Mesenchymal stem cell (in vitro differentiated cells and primary cell): Measurements from ENCODE around the gene PHACTR2.

Experiments
- DNase-seq: peaks from one replicate; pipeline ENCODE4 v3.0.0-alpha.2; 2013
- H2AFZ ChIP-seq: one replicate; pipeline ENCODE4 v1.6.1; 2013; ENCODE audit warnings: low read depth, mild to moderate bottlenecking, control low read depth, inconsistent platforms, low read length, moderate library complexity
- H2AK5ac ChIP-seq: 2 replicates; pipeline ENCODE4 v1.6.1; 2013; ENCODE audit warnings: low read length, moderate library complexity, mild to moderate bottlenecking, inconsistent platforms; ENCODE audit not compliant: severe bottlenecking
- H2BK120ac ChIP-seq: one replicate; pipeline ENCODE4 v1.6.1; 2013; ENCODE audit warnings: low read depth, mild to moderate bottlenecking, inconsistent platforms, low read length, moderate library complexity
- H2BK12ac ChIP-seq, 2 experiments: one replicate each; pipeline ENCODE4 v1.6.1; 2013; ENCODE audit warnings: inconsistent platforms in 2 of 2, low read length in 2 of 2, mild to moderate bottlenecking in 2 of 2, moderate library complexity in 2 of 2, control low read depth in 1 of 2
- H2BK15ac ChIP-seq: one replicate; pipeline ENCODE4 v1.6.1; 2013; ENCODE audit warnings: mild to moderate bottlenecking, low read depth, inconsistent platforms; ENCODE audit not compliant: poor library complexity, severe bottlenecking
- H2BK5ac ChIP-seq: 2 replicates; pipeline ENCODE4 v1.6.1; 2013; ENCODE audit warnings: low read depth, mild to moderate bottlenecking, low read length, control low read depth, inconsistent platforms; ENCODE audit not compliant: poor library complexity, severe bottlenecking
- H3K14ac ChIP-seq, 2 experiments: one replicate each; pipeline ENCODE4 v1.6.1; 2013; ENCODE audit warnings: inconsistent platforms in 2 of 2, low read length in 2 of 2, control low read depth in 1 of 2, mild to moderate bottlenecking in 1 of 2, moderate library complexity in 1 of 2
- H3K18ac ChIP-seq, 2 experiments: one replicate each; pipeline ENCODE4 v1.6.1; 2013; ENCODE audit warnings: inconsistent platforms in 2 of 2, low read length in 2 of 2, control low read depth in 1 of 2, low read depth in 1 of 2, mild to moderate bottlenecking in 1 of 2
- H3K23ac ChIP-seq, 2 experiments: one replicate each; pipeline ENCODE4 v1.6.1; 2013; ENCODE audit warnings: inconsistent platforms in 2 of 2, low read length in 2 of 2, mild to moderate bottlenecking in 2 of 2, moderate library complexity in 2 of 2, control low read depth in 1 of 2
- H3K27ac ChIP-seq: 2 replicates; pipeline ENCODE4 v1.5.1; 2013; ENCODE audit warnings: mild to moderate bottlenecking, moderate library complexity, low read length, control low read depth, inconsistent platforms; ENCODE audit not compliant: poor library complexity, severe bottlenecking
- H3K27me3 ChIP-seq, 2 experiments: 2 replicates each; pipeline versions ENCODE4 v1.6.1 to v1.7.0; 2013; ENCODE audit warnings: low read length in 2 of 2, mild to moderate bottlenecking in 2 of 2, moderate library complexity in 2 of 2, control low read depth in 1 of 2, inconsistent platforms in 1 of 2; ENCODE audit not compliant: control insufficient read depth in 1 of 2, insufficient read depth in 1 of 2
- H3K36me3 ChIP-seq, 2 experiments: 2 replicates each; pipeline versions ENCODE4 v1.6.1 to v1.7.0; 2013; ENCODE audit warnings: low read length in 2 of 2, control low read depth in 1 of 2, inconsistent platforms in 1 of 2, low read depth in 1 of 2, mild to moderate bottlenecking in 1 of 2; ENCODE audit not compliant: insufficient read depth in 2 of 2, control insufficient read depth in 1 of 2
- H3K4ac ChIP-seq, 2 experiments: one replicate each; pipeline ENCODE4 v1.6.1; 2013; ENCODE audit warnings: inconsistent platforms in 2 of 2, low read length in 2 of 2, mild to moderate bottlenecking in 2 of 2, moderate library complexity in 2 of 2, control low read depth in 1 of 2, low read depth in 1 of 2
- H3K4me1 ChIP-seq: 2 replicates; pipeline ENCODE4 v1.6.1; 2013; ENCODE audit warnings: low read depth, low read length, control low read depth; ENCODE audit not compliant: control insufficient read depth, insufficient read depth
- H3K4me2 ChIP-seq: 2 replicates; pipeline ENCODE4 v1.6.1; 2013; ENCODE audit warnings: low read length, mild to moderate bottlenecking, inconsistent platforms; ENCODE audit not compliant: poor library complexity, severe bottlenecking
- H3K4me3 ChIP-seq, 2 experiments: 2 replicates each; pipeline versions ENCODE4 v1.5.1 to v1.7.0; 2013; ENCODE audit warnings: low read length in 2 of 2, mild to moderate bottlenecking in 2 of 2, control low read depth in 1 of 2, low read depth in 1 of 2; ENCODE audit not compliant: insufficient read depth in 1 of 2
- H3K79me1 ChIP-seq: replicated peaks from 2 replicates; pipeline ENCODE4 v1.6.1; 2013; ENCODE audit warnings: mild to moderate bottlenecking, control low read depth, low read length, inconsistent platforms; ENCODE audit not compliant: poor library complexity, severe bottlenecking
- H3K9ac ChIP-seq: 2 replicates; pipeline ENCODE4 v1.7.0; 2013; ENCODE audit warnings: mild to moderate bottlenecking, low read length, moderate library complexity
- H3K9me3 ChIP-seq: 2 replicates; pipeline ENCODE4 v1.7.0; 2013; ENCODE audit warnings: mild to moderate bottlenecking, low read length; ENCODE audit not compliant: control insufficient read depth
- H4K8ac ChIP-seq: one replicate; pipeline ENCODE4 v1.6.1; 2013; ENCODE audit warnings: inconsistent platforms, mild to moderate bottlenecking, low read length, moderate library complexity
- H4K91ac ChIP-seq: one replicate; pipeline ENCODE4 v1.6.1; 2013; ENCODE audit warnings: mild to moderate bottlenecking, low read length, inconsistent platforms
- WGBS: methylation state at CpG from one replicate; pipeline ENCODE4 v1.1.7; 2013; ENCODE audit warnings: mixed read lengths; 5-methylcytosine and 5-hydroxymethylcytosine counted together

The PHACTR2 gene

GRCh38 chr6:143718472-143718871, 40.7 kb downstream of the PHACTR2 start:
- Histone ChIP-seq H2BK5ac (no peak overlapping the region), H2BK15ac (no peak overlapping the region), H2BK120ac (no peak overlapping the region), H3K4me1 (no peaks in the 10 kb centered on the region), H3K18ac (no peak overlapping the region), H3K4me2 (no peak overlapping the region), H3K4me3 (no peak overlapping the region), H3K27me3 (no peaks in the 10 kb centered on the region), H3K23ac (no peak overlapping the region), H3K9ac (no peak overlapping the region), H3K36me3 (peaks cover 4 to 60% of the 10 kb centered on the region in 2 experiments), H2AK5ac (no peak overlapping the region), H3K9me3 (no peaks in the 10 kb centered on the region), H2BK12ac (no peak overlapping the region), H3K14ac (no peak overlapping the region), H3K79me1 (peaks cover 9% of the 10 kb centered on the region), H3K4ac (no peak overlapping the region), H2AFZ (no peak overlapping the region), H4K91ac (no peak overlapping the region), H4K8ac (no peak overlapping the region), H3K27ac (no peak overlapping the region)
- no peak for DNase-seq
- WGBS: 94% methylated on average over 1 of the region's 1 CpG

GRCh38 chr6:143721642-143722041, 43.9 kb downstream of the PHACTR2 start:
- Histone ChIP-seq H3K4me2 (no peak overlapping the region), H2BK12ac (no peak overlapping the region), H4K91ac (no peak overlapping the region), H3K27ac (no peak overlapping the region), H2BK5ac (no peak overlapping the region), H3K9me3 (no peaks in the 10 kb centered on the region), H2BK120ac (no peak overlapping the region), H3K79me1 (peaks cover 9% of the 10 kb centered on the region), H2BK15ac (no peak overlapping the region), H3K4me3 (no peak overlapping the region), H3K14ac (no peak overlapping the region), H2AFZ (no peak overlapping the region), H4K8ac (no peak overlapping the region), H3K36me3 (peaks cover 3 to 51% of the 10 kb centered on the region in 2 experiments), H3K9ac (no peak overlapping the region), H3K27me3 (no peaks in the 10 kb centered on the region), H3K23ac (no peak overlapping the region), H3K4me1 (no peaks in the 10 kb centered on the region), H3K4ac (no peak overlapping the region), H2AK5ac (no peak overlapping the region), H3K18ac (no peak overlapping the region)
- no peak for DNase-seq

- Histone ChIP-seq H3K9me3 (no peaks in the 10 kb centered on the region), H3K4me3 (no peak overlapping the region), H4K91ac (no peak overlapping the region), H3K4me2 (no peak overlapping the region), H3K14ac (no peak overlapping the region), H3K27ac (no peak overlapping the region), H2AK5ac (no peak overlapping the region), H2BK15ac (no peak overlapping the region), H2BK5ac (no peak overlapping the region), H2BK12ac (no peak overlapping the region), H3K9ac (no peak overlapping the region), H3K27me3 (no peaks in the 10 kb centered on the region), H3K23ac (no peak overlapping the region), H3K4ac (no peak overlapping the region), H4K8ac (no peak overlapping the region), H3K4me1 (no peaks in the 10 kb centered on the region), H2BK120ac (no peak overlapping the region), H3K18ac (no peak overlapping the region), H2AFZ (no peak overlapping the region), H3K36me3 (peaks cover 0 to 42% of the 10 kb centered on the region in 2 experiments), H3K79me1 (peaks cover 5% of the 10 kb centered on the region)
- DNase-seq: no peak
- WGBS: 96% methylated on average over 3 of the region's 5 CpGs
Measured at GRCh38 chr6:143724876-143725275, 47.1 kb downstream of the PHACTR2 start.

- Histone ChIP-seq H3K23ac (no peak overlapping the region), H3K14ac (no peak overlapping the region), H2BK5ac (no peak overlapping the region), H2BK120ac (no peak overlapping the region), H3K4ac (no peak overlapping the region), H2BK12ac (no peak overlapping the region), H3K4me1 (no peaks in the 10 kb centered on the region), H3K36me3 (peaks cover 0 to 33% of the 10 kb centered on the region in 2 experiments), H4K8ac (no peak overlapping the region), H3K9ac (no peak overlapping the region), H3K27ac (no peak overlapping the region), H2AK5ac (no peak overlapping the region), H3K4me3 (no peak overlapping the region), H3K9me3 (no peaks in the 10 kb centered on the region), H2BK15ac (no peak overlapping the region), H3K18ac (no peak overlapping the region), H4K91ac (no peak overlapping the region), H3K4me2 (no peak overlapping the region), H3K79me1 (peaks cover 5% of the 10 kb centered on the region), H2AFZ (no peak overlapping the region), H3K27me3 (no peaks in the 10 kb centered on the region)
- 90% methylated on average over 2 of the region's 2 CpGs for WGBS
- DNase-seq: no peak
Measured at GRCh38 chr6:143726015-143726647, 48.4 kb downstream of the PHACTR2 start.
